A549 (cell line): Measurements from ENCODE around the gene STRADB. TPM values are rescaled to one million over a fixed set of nuclear protein-coding genes. Genes with fewer than 3 reads are reported as not detected.
A peak's percentile ranks its signal among the peaks of the same experiment; 100 is the strongest.

Experiments used
- ATAC-seq, 2 experiments: fragments of 200-7000 bp in 1 of 2; fragments of >200 bp in 1 of 2; cut with Nextera tagmentation in 1 of 2; cut with Tn5 transposase in 1 of 2; 3 replicates each; pipeline versions ENCODE4 v1.8.0 to v1.9.1; 2018 to 2020; ENCODE audit warnings: mild to moderate bottlenecking in 1 of 2, moderate library complexity in 1 of 2
- CTCF ChIA-PET: fragments of 300-600 bp; sonication (Branson Sonifier 250); formaldehyde crosslinking; extraction: SDS; loops from one replicate; lab custom pipeline; 2021; ENCODE audit warnings: antibody characterized with exemption, inconsistent platforms; lab: Yijun Ruan, JAX
- POLR2A ChIA-PET: fragments of 350-600 bp; formaldehyde crosslinking; extraction: SDS; loops from one replicate; lab custom pipeline; 2021; ENCODE audit warnings: antibody characterized with exemption, inconsistent platforms; lab: Yijun Ruan, JAX
- DNase-seq, 2 experiments: peaks; one replicate each; pipeline versions ENCODE4 v3.0.0 to v3.0.0-alpha.2; 2011 to 2016; ENCODE audit warnings: low read depth in 1 of 2, low spot score in 1 of 2
- FAIRE-seq: peaks from 2 replicates; lab custom pipeline; 2011; peaks lifted over from hg19 to GRCh38; lab: Jason Lieb, UNC
- H3K27ac ChIP-seq, 2 experiments: fragments of >200 bp; sonication (Bioruptor Twin); formaldehyde crosslinking; 3 replicates each; pipeline ENCODE4 v1.5.1; 2016 to 2017
- H3K4me1 ChIP-seq: fragments of >200 bp; sonication (Bioruptor Twin); formaldehyde crosslinking; 3 replicates; pipeline ENCODE4 v1.6.1; 2016
- H3K4me2 ChIP-seq: fragments of >200 bp; sonication (Bioruptor Twin); formaldehyde crosslinking; 3 replicates; pipeline ENCODE4 v1.6.1; 2016
- H3K4me3 ChIP-seq: fragments of >200 bp; sonication (Bioruptor Twin); formaldehyde crosslinking; 3 replicates; pipeline ENCODE4 v1.5.1; 2016
- H3K9me3 ChIP-seq: fragments of >200 bp; sonication (Bioruptor Twin); formaldehyde crosslinking; 3 replicates; pipeline ENCODE4 v1.6.1; 2016
- BHLHE40 ChIP-seq: IDR thresholded peaks from 2 replicates; pipeline ENCODE4 v1.6.1; 2012; ENCODE audit warnings: low read depth, low read length, inconsistent platforms
- CBX8 ChIP-seq: fragments of 200-600 bp; sonication (generic); IDR thresholded peaks from 2 replicates; pipeline ENCODE4 v1.6.1; 2016
- CEBPB ChIP-seq, 2 experiments: fragments of >200 bp in 1 of 2; sonication (Bioruptor Twin) in 1 of 2; formaldehyde crosslinking in 1 of 2; IDR thresholded peaks; 2 replicates each; pipeline ENCODE4 v1.6.1; 2012 to 2016
- CHD2 ChIP-seq: fragments of 150-350 bp; IDR thresholded peaks from 2 replicates; pipeline ENCODE4 v1.6.1; 2014; ENCODE audit warnings: low read length; ENCODE audit not compliant: partially characterized antibody
- CHD4 ChIP-seq: fragments of 200-600 bp; sonication (generic); IDR thresholded peaks from 2 replicates; pipeline ENCODE4 v1.6.1; 2016; ENCODE audit warnings: antibody characterized with exemption, mild to moderate bottlenecking, borderline replicate concordance
- FOSB ChIP-seq: fragments of 250-450 bp; sonication (Bioruptor Pico); IDR thresholded peaks from 2 replicates; pipeline ENCODE4 v1.5.0; 2020; ENCODE audit warnings: mild to moderate bottlenecking, moderate library complexity
- GATA3 ChIP-seq: IDR thresholded peaks from 2 replicates; pipeline ENCODE4 v1.6.1; 2012; ENCODE audit warnings: borderline replicate concordance
- HEYL ChIP-seq: fragments of 250-450 bp; sonication (Bioruptor Pico); IDR thresholded peaks from 2 replicates; pipeline ENCODE4 v1.8.0; 2021; ENCODE audit warnings: mild to moderate bottlenecking, moderate library complexity
- HOXA7 ChIP-seq: fragments of 250-450 bp; sonication (Bioruptor Pico); IDR thresholded peaks from 2 replicates; pipeline ENCODE4 v1.5.0; 2020; ENCODE audit warnings: mild to moderate bottlenecking, moderate library complexity
- HOXB13 ChIP-seq: fragments of 250-450 bp; sonication (Bioruptor Pico); IDR thresholded peaks from 2 replicates; pipeline ENCODE4 v1.5.0; 2020; ENCODE audit warnings: low read depth, mild to moderate bottlenecking, moderate library complexity
- KDM1A ChIP-seq: fragments of 200-600 bp; sonication (generic); IDR thresholded peaks from 2 replicates; pipeline ENCODE4 v1.6.1; 2016; ENCODE audit warnings: low read depth, mild to moderate bottlenecking
- KDM5A ChIP-seq: fragments of 200-600 bp; sonication (generic); IDR thresholded peaks from 2 replicates; pipeline ENCODE4 v1.6.1; 2016; ENCODE audit warnings: antibody characterized with exemption, mild to moderate bottlenecking
- MAFK ChIP-seq: fragments of 450-650 bp; IDR thresholded peaks from 2 replicates; pipeline ENCODE4 v1.6.1; 2014; ENCODE audit not compliant: partially characterized antibody
- MAZ ChIP-seq: fragments of 150-350 bp; IDR thresholded peaks from 2 replicates; pipeline ENCODE4 v1.6.1; 2014; ENCODE audit warnings: antibody characterized with exemption, low read depth, low read length, borderline replicate concordance
- MYC ChIP-seq: IDR thresholded peaks from 2 replicates; pipeline ENCODE4 v1.6.1; 2012; ENCODE audit warnings: mild to moderate bottlenecking, inconsistent platforms, low read length, improper control_type of control experiment, borderline replicate concordance
- NFE2L2 ChIP-seq: fragments of 150-350 bp; conservative IDR thresholded peaks from 2 replicates; pipeline ENCODE4 v1.6.1; 2014; ENCODE audit warnings: low read length
- PBX3 ChIP-seq: IDR thresholded peaks from 2 replicates; pipeline ENCODE4 v1.6.1; 2012
- PHF8 ChIP-seq: fragments of 200-600 bp; sonication (generic); IDR thresholded peaks from 2 replicates; pipeline ENCODE4 v1.6.1; 2016; ENCODE audit warnings: low read depth, mild to moderate bottlenecking, antibody characterized with exemption, moderate library complexity, borderline replicate concordance
- RAD21 ChIP-seq, 2 experiments: fragments of >200 bp in 1 of 2; sonication (Bioruptor Twin) in 1 of 2; formaldehyde crosslinking in 1 of 2; IDR thresholded peaks in 1 of 2; conservative IDR thresholded peaks in 1 of 2; 2 replicates in 1 of 2; 3 replicates in 1 of 2; pipeline ENCODE4 v1.6.1; 2012 to 2018; ENCODE audit warnings: inconsistent platforms in 1 of 2
- RCOR1 ChIP-seq: fragments of 150-350 bp; IDR thresholded peaks from 2 replicates; pipeline ENCODE4 v1.6.1; 2014; ENCODE audit warnings: antibody characterized with exemption, low read length, low read depth
- RNF2 ChIP-seq: fragments of 200-600 bp; sonication (generic); IDR thresholded peaks from 2 replicates; pipeline ENCODE4 v1.6.1; 2016; ENCODE audit warnings: low read depth, mild to moderate bottlenecking, antibody characterized with exemption, moderate library complexity, borderline replicate concordance
- SMC3 ChIP-seq: fragments of >200 bp; sonication (Bioruptor Twin); formaldehyde crosslinking; IDR thresholded peaks from 3 replicates; pipeline ENCODE4 v1.6.1; 2018; ENCODE audit warnings: inconsistent platforms
- TFCP2L1 ChIP-seq: fragments of 250-450 bp; sonication (Bioruptor Pico); IDR thresholded peaks from 2 replicates; pipeline ENCODE4 v1.5.0; 2021; ENCODE audit warnings: mild to moderate bottlenecking
- ZC3H11A ChIP-seq: fragments of 450-650 bp; IDR thresholded peaks from 2 replicates; pipeline ENCODE4 v1.6.1; 2014; ENCODE audit warnings: antibody characterized with exemption, mild to moderate bottlenecking
- ZFP36 ChIP-seq: fragments of 450-650 bp; IDR thresholded peaks from 2 replicates; pipeline ENCODE4 v1.6.1; 2014; ENCODE audit warnings: borderline replicate concordance; ENCODE audit not compliant: partially characterized antibody
- WGBS: methylation state at CpG from one replicate; pipeline ENCODE4 v1.1.6; 2017; ENCODE audit errors: missing lambda C conversion rate; 5-methylcytosine and 5-hydroxymethylcytosine counted together
- polyA plus RNA-seq, 4 experiments: library from polyadenylated mRNA; depleted of rRNA in 3 of 4; stranded (reverse); fragments of >200 nt; fragmentation: RNase III in 1 of 4; extraction: RNeasy Plus Mini Kit Qiagen cat#74134 plus additional on column Dnase treatment in 1 of 4; gene quantifications; 2 replicates in 3 of 4; 3 replicates in 1 of 4; pipeline ENCODE4 v1.2.3, GENCODE V29; 2011 to 2017
- TF ChIP-seq, protein P1 (sequence below): fragments of >200 bp; sonication (Bioruptor Twin); formaldehyde crosslinking; IDR thresholded peaks from 3 replicates; pipeline ENCODE4 v1.6.1; 2016
- TF ChIP-seq, protein P2 (sequence below): fragments of 150-350 bp; IDR thresholded peaks from 2 replicates; pipeline ENCODE4 v1.6.1; 2014; ENCODE audit warnings: low read depth, mild to moderate bottlenecking, low read length

STRADB gene
- polyA plus RNA-seq, 2 of the 4 experiments (the other 2 are of a cell fraction): 24.0 to 29.0 TPM

DNA sequence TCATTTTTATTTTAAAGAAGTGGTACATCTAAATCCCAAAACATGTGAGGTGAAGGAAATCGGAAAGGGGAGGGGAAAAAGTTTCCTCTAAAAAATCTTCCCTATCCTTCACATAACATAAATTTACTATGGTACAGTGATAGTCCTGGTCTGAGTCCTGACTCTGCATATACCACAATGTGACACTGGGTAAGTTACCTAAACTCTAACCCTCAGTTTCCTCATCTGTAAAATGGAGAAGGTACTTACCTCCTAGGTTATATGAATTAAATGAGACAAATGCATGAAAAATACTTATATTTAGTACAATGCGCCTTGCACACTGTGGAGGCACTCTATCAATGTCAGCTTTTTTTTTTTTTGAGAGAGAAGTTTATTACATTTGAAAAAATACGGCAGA lies 42.6 kb upstream of the STRADB start:
- no peak overlapping the region for H3K4me3 ChIP-seq

GRCh38 chr2:201411421-201411820 lies 40.1 kb upstream of the STRADB start:
- ATAC-seq (no peak), DNase-seq (no peak), FAIRE-seq (peak; percentile 28)
- TF ChIP-seq RAD21 (conservative IDR thresholded peaks at IDR 0.05 in 1 of 2, IDR thresholded peaks at IDR 0.05 in 1 of 2): no peak
- TF ChIP-seq KDM5A: no peak
- peak; percentile 9 for TF ChIP-seq MAFK
- no peak for TF ChIP-seq FOSB (CRISPR knock-in tag)
- H3K27ac ChIP-seq: no peak overlapping the region
- ChIA-PET POLR2A (no interaction called here), CTCF (no interaction called here)
- H3K4me3 ChIP-seq: no peak overlapping the region
- no peaks in the 10 kb centered on the region for H3K9me3 ChIP-seq
- H3K4me1 ChIP-seq: peaks cover 11% of the 10 kb centered on the region; the same call in 1 of the 3 replicates
- H3K4me2 ChIP-seq: no peak overlapping the region

More for the DNA sequence above, 42.6 kb upstream of the STRADB start:
- ATAC-seq: no peak
- ChIA-PET CTCF (no interaction called here), POLR2A (no interaction called here)
- DNase-seq: no peak
- no peak for FAIRE-seq
- Histone ChIP-seq H3K4me2 (no peak overlapping the region), H3K4me1 (peaks cover 33% of the 10 kb centered on the region), H3K27ac (no peak overlapping the region), H3K9me3 (no peaks in the 10 kb centered on the region)
- 93% methylated on average over 3 of the region's 3 CpGs for WGBS
- TF ChIP-seq CHD2 (no peak), GATA3 (no peak), RNF2 (no peak), CBX8 (no peak), HOXA7 (CRISPR knock-in tag) (no peak), SMC3 (no peak), MYC (no peak), ZC3H11A (no peak), HOXB13 (CRISPR knock-in tag) (no peak), CHD4 (no peak), PHF8 (no peak), MAZ (no peak), HEYL (CRISPR knock-in tag) (no peak), CEBPB (IDR thresholded peaks at IDR 0.05) (no peak), TFCP2L1 (CRISPR knock-in tag) (no peak)
- TF ChIP-seq, protein P1, sequence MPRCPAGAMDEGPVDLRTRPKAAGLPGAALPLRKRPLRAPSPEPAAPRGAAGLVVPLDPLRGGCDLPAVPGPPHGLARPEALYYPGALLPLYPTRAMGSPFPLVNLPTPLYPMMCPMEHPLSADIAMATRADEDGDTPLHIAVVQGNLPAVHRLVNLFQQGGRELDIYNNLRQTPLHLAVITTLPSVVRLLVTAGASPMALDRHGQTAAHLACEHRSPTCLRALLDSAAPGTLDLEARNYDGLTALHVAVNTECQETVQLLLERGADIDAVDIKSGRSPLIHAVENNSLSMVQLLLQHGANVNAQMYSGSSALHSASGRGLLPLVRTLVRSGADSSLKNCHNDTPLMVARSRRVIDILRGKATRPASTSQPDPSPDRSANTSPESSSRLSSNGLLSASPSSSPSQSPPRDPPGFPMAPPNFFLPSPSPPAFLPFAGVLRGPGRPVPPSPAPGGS: no peak

DNA sequence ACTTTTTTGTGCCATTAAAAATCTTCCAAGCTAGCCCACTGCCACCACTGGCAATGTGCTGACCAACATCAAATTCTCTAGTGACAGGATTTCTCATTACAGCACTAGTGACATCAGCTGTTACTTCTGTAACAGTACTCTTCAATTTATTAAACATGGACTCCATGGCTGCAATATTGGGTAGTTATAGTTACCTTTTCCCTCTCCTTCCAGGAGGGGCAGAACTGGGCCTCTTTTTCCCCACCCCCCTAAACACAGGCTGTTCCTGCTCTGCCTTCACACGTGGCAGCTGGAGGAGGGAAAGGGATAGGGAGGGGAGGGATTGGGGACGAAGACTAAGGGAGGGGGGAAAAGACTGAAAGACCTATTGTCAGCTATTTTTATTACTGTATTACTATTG lies 38.4 kb upstream of the STRADB start:
- no peaks in the 10 kb centered on the region for H3K9me3 ChIP-seq
- no peak overlapping the region for H3K4me3 ChIP-seq
- 93% methylated on average over 2 of the region's 2 CpGs for WGBS
- ChIA-PET CTCF (no interaction called here), POLR2A (no interaction called here)
- no peak for ATAC-seq
- TF ChIP-seq RNF2 (no peak), HOXB13 (CRISPR knock-in tag) (no peak), TFCP2L1 (CRISPR knock-in tag) (no peak), RAD21 (conservative IDR thresholded peaks at IDR 0.05 in 1 of 2, IDR thresholded peaks at IDR 0.05 in 1 of 2) (no peak), PBX3 (no peak), CEBPB (IDR thresholded peaks at IDR 0.05) (no peak), NFE2L2 (no peak), ZFP36 (no peak), BHLHE40 (no peak), RCOR1 (no peak), KDM5A (no peak), MYC (no peak), FOSB (CRISPR knock-in tag) (no peak), KDM1A (no peak)
- TF ChIP-seq, protein P2, sequence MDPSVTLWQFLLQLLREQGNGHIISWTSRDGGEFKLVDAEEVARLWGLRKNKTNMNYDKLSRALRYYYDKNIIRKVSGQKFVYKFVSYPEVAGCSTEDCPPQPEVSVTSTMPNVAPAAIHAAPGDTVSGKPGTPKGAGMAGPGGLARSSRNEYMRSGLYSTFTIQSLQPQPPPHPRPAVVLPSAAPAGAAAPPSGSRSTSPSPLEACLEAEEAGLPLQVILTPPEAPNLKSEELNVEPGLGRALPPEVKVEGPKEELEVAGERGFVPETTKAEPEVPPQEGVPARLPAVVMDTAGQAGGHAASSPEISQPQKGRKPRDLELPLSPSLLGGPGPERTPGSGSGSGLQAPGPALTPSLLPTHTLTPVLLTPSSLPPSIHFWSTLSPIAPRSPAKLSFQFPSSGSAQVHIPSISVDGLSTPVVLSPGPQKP: no peak
- no peaks in the 10 kb centered on the region for H3K4me1 ChIP-seq
- no peak overlapping the region for H3K27ac ChIP-seq
- no peak for FAIRE-seq
- H3K4me2 ChIP-seq: no peak overlapping the region
- DNase-seq: no peak
